ENCODE data around the gene NOM1. TPM values are rescaled to one million over a fixed set of nuclear protein-coding genes. Genes with fewer than 3 reads are reported as not detected.

The NOM1 gene
- total RNA-seq, 3 donors from 2014 or later (not counting 1 experiment from before 2014, with no cell fraction given), result 22.5 to 35.6 (median 34.7) TPM

DNA sequence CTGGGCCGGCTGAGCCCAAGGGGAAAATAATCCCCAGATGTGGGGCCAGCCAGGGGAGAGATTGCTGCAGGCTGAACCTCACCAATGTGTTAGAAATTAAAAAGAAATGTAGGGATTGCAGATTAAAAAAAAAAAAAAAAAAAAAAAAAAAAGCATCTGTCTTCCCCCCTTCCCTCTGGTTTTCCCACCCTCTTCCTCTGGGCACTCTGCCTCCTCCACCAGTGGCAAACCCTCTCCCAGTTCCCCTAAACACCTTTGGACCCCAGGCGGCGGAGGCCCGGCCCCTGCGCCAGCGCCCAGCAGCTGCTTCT, 53.9 kb downstream of the NOM1 start:
- no peak overlapping the region for H3K27ac Mint-ChIP-seq
- ATAC-seq, result no peak
- 18% methylated on average over 3 of the region's 6 CpGs for WGBS (ENCODE audit: insufficient coverage)
- Histone ChIP-seq H3K4me3 (ENCODE audit: low read length) (no peak overlapping the region), H3K9me3 (ENCODE audit: control insufficient read depth, insufficient read depth, low read length) (no peaks in the 10 kb centered on the region), H3K36me3 (ENCODE audit: control insufficient read depth, insufficient read depth, low read length) (no peaks in the 10 kb centered on the region), H3K27me3 (ENCODE audit: control insufficient read depth, insufficient read depth, low read length) (peaks cover 61% of the 10 kb centered on the region), H3K4me1 (ENCODE audit: control insufficient read depth, insufficient read depth, low read length) (peaks cover 18% of the 10 kb centered on the region), H3K27ac (ENCODE audit: low read length) (no peak overlapping the region)
- peaks cover 55 to 59% of the 10 kb centered on the region in 2 donors for H3K27me3 Mint-ChIP-seq (ENCODE audit: low read depth in 2 of 2)
- H3K9me3 Mint-ChIP-seq, result no peaks in the 10 kb centered on the region
- TF ChIP-seq CTCF (IDR thresholded peaks at IDR 0.05), result no peak
- no peak for DNase-seq
- peaks cover 13% of the 10 kb centered on the region in 2 donors for H3K4me1 Mint-ChIP-seq
- no peaks in the 10 kb centered on the region for H3K36me3 Mint-ChIP-seq
- no peak overlapping the region for H3K4me3 Mint-ChIP-seq
- intact Hi-C loops (cut with micrococcal nuclease), result no loop called here

DNA sequence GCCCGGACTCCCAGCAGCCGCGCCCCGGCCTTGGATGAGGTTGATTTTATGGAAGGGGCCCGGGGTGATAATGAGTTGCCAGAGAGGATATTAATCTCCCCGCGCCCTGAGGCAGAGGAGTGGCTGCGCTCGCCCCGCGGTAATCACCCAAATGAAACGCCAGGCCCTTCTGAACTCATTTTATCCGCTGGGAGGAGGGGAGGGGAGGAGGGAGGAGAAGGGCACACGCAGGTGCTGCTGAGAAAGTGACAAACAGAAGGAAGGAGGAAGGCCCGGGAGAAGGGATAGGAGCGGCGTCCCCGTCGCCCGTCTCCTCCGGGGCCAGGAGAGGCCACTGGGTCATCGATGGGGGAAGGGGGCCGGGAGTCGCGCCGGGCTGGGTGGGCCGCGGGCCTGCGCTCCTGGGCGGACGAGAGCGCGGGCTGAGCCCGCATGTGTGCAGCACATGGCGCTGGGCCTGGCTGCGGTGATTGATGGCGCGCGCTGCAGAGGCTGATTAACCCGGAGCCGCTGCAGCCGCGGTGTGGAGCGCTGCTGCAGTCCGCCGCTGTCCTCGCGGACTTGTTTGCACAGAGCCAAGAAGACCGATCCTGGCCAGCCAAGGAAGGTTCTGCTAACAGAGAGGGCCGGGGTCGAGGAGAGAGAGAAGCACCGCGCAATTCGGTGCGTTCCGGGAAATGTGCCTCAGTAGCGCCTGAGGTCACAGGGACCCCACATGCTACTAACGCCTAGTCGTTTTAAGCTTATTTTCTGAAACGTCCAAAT, 54.4 kb downstream of the NOM1 start:
- peaks cover 13% of the 10 kb centered on the region in 2 donors for H3K4me1 Mint-ChIP-seq
- intact Hi-C loops (cut with micrococcal nuclease), result no loop called here
- no peaks in the 10 kb centered on the region for H3K36me3 ChIP-seq (ENCODE audit: control insufficient read depth, insufficient read depth, low read length)
- DNase-seq (no peak), ATAC-seq (no peak)
- H3K4me1 ChIP-seq (ENCODE audit: control insufficient read depth, insufficient read depth, low read length), result peaks cover 18% of the 10 kb centered on the region
- H3K9me3 ChIP-seq (ENCODE audit: control insufficient read depth, insufficient read depth, low read length), result no peaks in the 10 kb centered on the region
- no peak overlapping the region for H3K27ac Mint-ChIP-seq
- no peak for TF ChIP-seq CTCF (IDR thresholded peaks at IDR 0.05)
- 6% methylated on average over 60 of the region's 60 CpGs for WGBS (ENCODE audit: insufficient coverage)
- no peaks in the 10 kb centered on the region for H3K9me3 Mint-ChIP-seq
- peaks cover 55 to 58% of the 10 kb centered on the region in 2 donors for H3K27me3 Mint-ChIP-seq (ENCODE audit: low read depth in 2 of 2)
- no peak overlapping the region for H3K4me3 Mint-ChIP-seq
- no peak overlapping the region for H3K27ac ChIP-seq (ENCODE audit: low read length)
- H3K27me3 ChIP-seq (ENCODE audit: control insufficient read depth, insufficient read depth, low read length), result peaks cover 63% of the 10 kb centered on the region
- no peak overlapping the region for H3K4me3 ChIP-seq (ENCODE audit: low read length)
- no peaks in the 10 kb centered on the region for H3K36me3 Mint-ChIP-seq

DNA sequence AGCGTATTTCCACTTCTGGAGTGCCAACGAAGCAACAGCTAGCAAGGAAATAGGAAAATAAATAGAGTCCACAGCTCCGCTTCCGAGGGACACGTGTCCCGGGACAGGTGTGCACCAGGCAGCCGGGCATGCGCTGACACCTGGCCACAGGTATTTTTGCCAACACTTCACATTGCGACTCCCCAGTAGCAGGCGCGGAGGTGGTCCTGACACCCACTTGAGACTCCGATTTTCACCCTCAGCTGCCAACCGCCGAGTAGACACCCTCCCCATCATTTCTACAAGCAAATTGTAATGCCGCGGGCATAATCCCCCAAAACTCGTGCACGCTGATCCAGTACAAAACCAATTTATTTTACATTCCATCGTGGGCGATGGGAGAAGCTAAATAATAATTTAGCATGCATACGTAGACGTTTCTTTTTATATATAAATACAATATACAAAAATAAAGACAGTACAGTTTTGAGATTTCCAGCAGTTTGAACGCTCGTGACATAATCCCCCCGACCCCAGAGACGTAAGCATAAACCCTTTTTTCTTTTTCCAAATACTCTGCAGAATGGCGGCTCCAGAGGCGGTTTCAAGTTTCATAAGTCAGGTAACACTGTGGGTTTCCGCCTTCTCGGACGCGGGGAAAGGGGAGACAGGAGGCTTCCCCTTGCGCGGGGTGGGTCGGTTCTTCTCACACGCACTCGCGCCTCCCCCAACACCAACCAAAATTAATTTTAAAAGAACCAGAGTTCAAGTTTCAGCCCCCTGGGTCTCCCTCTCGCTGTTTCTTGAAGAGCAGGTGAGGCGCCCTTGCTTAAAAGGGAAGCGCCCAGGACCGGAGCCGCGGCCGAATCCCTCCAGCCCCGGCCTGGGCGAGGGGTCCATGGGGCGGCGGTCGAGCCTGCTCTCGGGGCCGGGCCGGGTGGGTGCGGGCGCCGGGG, 55.3 kb downstream of the NOM1 start:
- Histone ChIP-seq H3K9me3 (ENCODE audit: control insufficient read depth, insufficient read depth, low read length) (no peaks in the 10 kb centered on the region), H3K27ac (ENCODE audit: low read length) (no peak overlapping the region), H3K27me3 (ENCODE audit: control insufficient read depth, insufficient read depth, low read length) (peaks cover 58% of the 10 kb centered on the region), H3K4me1 (ENCODE audit: control insufficient read depth, insufficient read depth, low read length) (peaks cover 11% of the 10 kb centered on the region), H3K36me3 (ENCODE audit: control insufficient read depth, insufficient read depth, low read length) (no peaks in the 10 kb centered on the region), H3K4me3 (ENCODE audit: low read length) (no peak overlapping the region)
- no peak overlapping the region for H3K4me3 Mint-ChIP-seq
- H3K27me3 Mint-ChIP-seq (ENCODE audit: low read depth in 2 of 2), result peaks cover 57 to 64% of the 10 kb centered on the region in 2 donors
- TF ChIP-seq CTCF (IDR thresholded peaks at IDR 0.05), result no peak
- 4% methylated on average over 50 of the region's 56 CpGs for WGBS (ENCODE audit: insufficient coverage)
- H3K9me3 Mint-ChIP-seq, result no peaks in the 10 kb centered on the region
- H3K27ac Mint-ChIP-seq, result no peak overlapping the region
- ATAC-seq, result no peak
- intact Hi-C loops (cut with micrococcal nuclease), result no loop called here
- H3K36me3 Mint-ChIP-seq, result no peaks in the 10 kb centered on the region
- H3K4me1 Mint-ChIP-seq, result peaks cover 13 to 18% of the 10 kb centered on the region in 2 donors
- DNase-seq, result no peak
